H9 (cell line): Measurements from ENCODE around the gene OVOL3. TPM values are rescaled to one million over a fixed set of nuclear protein-coding genes. Genes with fewer than 3 reads are reported as not detected.
A peak's percentile ranks its signal among the peaks of the same experiment; 100 is the strongest.

Experiments used
- DNase-seq: peaks from one replicate; pipeline ENCODE4 v3.0.0-alpha.2; 2017
- H2AFZ ChIP-seq: one replicate; pipeline ENCODE4 v1.6.1; 2013; ENCODE audit warnings: mild to moderate bottlenecking, low read length, control low read depth, moderate library complexity
- H2AK5ac ChIP-seq: 2 replicates; pipeline ENCODE4 v1.6.1; 2013; ENCODE audit warnings: low read length, control low read depth, mixed read lengths; ENCODE audit not compliant: insufficient read length
- H2BK120ac ChIP-seq: one replicate; pipeline ENCODE4 v1.6.1; 2013; ENCODE audit warnings: low read depth, mild to moderate bottlenecking, low read length, control low read depth, inconsistent platforms; ENCODE audit not compliant: poor library complexity, severe bottlenecking
- H2BK12ac ChIP-seq: 2 replicates; pipeline ENCODE4 v1.6.1; 2013; ENCODE audit warnings: low read length, control low read depth, mixed read lengths, low read depth; ENCODE audit not compliant: insufficient read length
- H2BK15ac ChIP-seq: 2 replicates; pipeline ENCODE4 v1.6.1; 2013; ENCODE audit warnings: low read depth, low read length, control low read depth
- H2BK20ac ChIP-seq: one replicate; pipeline ENCODE4 v1.6.1; 2013; ENCODE audit warnings: low read depth, mild to moderate bottlenecking, low read length, control low read depth, inconsistent platforms; ENCODE audit not compliant: poor library complexity, severe bottlenecking
- H2BK5ac ChIP-seq: 2 replicates; pipeline ENCODE4 v1.6.1; 2013; ENCODE audit warnings: low read length, control low read depth, mixed read lengths; ENCODE audit not compliant: insufficient read length
- H3K14ac ChIP-seq: 2 replicates; pipeline ENCODE4 v1.6.1; 2013; ENCODE audit warnings: low read length, control low read depth; ENCODE audit not compliant: insufficient read depth
- H3K18ac ChIP-seq: 2 replicates; pipeline ENCODE4 v1.6.1; 2013; ENCODE audit warnings: low read depth, mild to moderate bottlenecking, mixed read lengths, low read length, control low read depth; ENCODE audit not compliant: insufficient read length
- H3K23ac ChIP-seq: 2 replicates; pipeline ENCODE4 v1.6.1; 2013; ENCODE audit warnings: low read length, control low read depth, mixed read lengths, low read depth; ENCODE audit not compliant: insufficient read length
- H3K23me2 ChIP-seq: 2 replicates; pipeline ENCODE4 v1.6.1; 2013; ENCODE audit warnings: low read depth, mild to moderate bottlenecking, mixed read lengths, low read length, control low read depth; ENCODE audit not compliant: insufficient read length, poor library complexity, severe bottlenecking
- H3K27ac ChIP-seq: 2 replicates; pipeline ENCODE4 v1.5.1; 2013; ENCODE audit warnings: low read length, control low read depth, mixed read lengths, low read depth; ENCODE audit not compliant: insufficient read length
- H3K27me3 ChIP-seq: 2 replicates; pipeline ENCODE4 v1.6.1; 2013; ENCODE audit warnings: low read length, control low read depth, inconsistent platforms; ENCODE audit not compliant: insufficient read depth
- H3K4ac ChIP-seq: 2 replicates; pipeline ENCODE4 v1.6.1; 2013; ENCODE audit warnings: low read depth, mild to moderate bottlenecking, control low read depth, inconsistent platforms, low read length, moderate library complexity
- H3K4me1 ChIP-seq: 2 replicates; pipeline ENCODE4 v1.6.1; 2013; ENCODE audit warnings: low read length, control low read depth, inconsistent platforms; ENCODE audit not compliant: insufficient read depth
- H3K4me2 ChIP-seq: 2 replicates; pipeline ENCODE4 v1.6.1; 2013; ENCODE audit warnings: low read length, control low read depth, mixed read lengths; ENCODE audit not compliant: insufficient read length, insufficient read depth
- H3K56ac ChIP-seq: 2 replicates; pipeline ENCODE4 v1.6.1; 2013; ENCODE audit warnings: low read depth, mild to moderate bottlenecking, mixed read lengths, low read length, control low read depth; ENCODE audit not compliant: insufficient read length
- H3K79me1 ChIP-seq: 2 replicates; pipeline ENCODE4 v1.6.1; 2013; ENCODE audit warnings: low read depth, mild to moderate bottlenecking, moderate library complexity, low read length, control low read depth, inconsistent platforms; ENCODE audit not compliant: insufficient read depth, poor library complexity, severe bottlenecking
- H3K79me2 ChIP-seq: 2 replicates; pipeline ENCODE4 v1.6.1; 2013; ENCODE audit warnings: low read length, control low read depth, inconsistent platforms; ENCODE audit not compliant: insufficient read depth
- H3K9ac ChIP-seq: 2 replicates; pipeline ENCODE4 v1.6.1; 2013; ENCODE audit warnings: low read length, control low read depth, mixed read lengths; ENCODE audit not compliant: insufficient read length; ENCODE audit errors: extremely low read depth
- H3K9me3 ChIP-seq: one replicate; pipeline ENCODE4 v1.6.1; 2013; ENCODE audit warnings: low read depth, low read length, inconsistent platforms; ENCODE audit not compliant: control insufficient read depth
- H3T11ph ChIP-seq: one replicate; pipeline ENCODE4 v1.6.1; 2013; ENCODE audit warnings: mild to moderate bottlenecking, low read length, control low read depth, inconsistent platforms
- H4K20me1 ChIP-seq: one replicate; pipeline ENCODE4 v1.6.1; 2013; ENCODE audit not compliant: control insufficient read depth, insufficient read length, insufficient read depth
- H4K5ac ChIP-seq: 2 replicates; pipeline ENCODE4 v1.6.1; 2013; ENCODE audit warnings: low read depth, mild to moderate bottlenecking, mixed read lengths, low read length, control low read depth; ENCODE audit not compliant: insufficient read length
- H4K8ac ChIP-seq: replicated peaks from 2 replicates; pipeline ENCODE4 v1.6.1; 2013; ENCODE audit warnings: low read length, control low read depth, mixed read lengths, low read depth; ENCODE audit not compliant: insufficient read length
- H4K91ac ChIP-seq: 2 replicates; pipeline ENCODE4 v1.6.1; 2013; ENCODE audit warnings: low read depth, mild to moderate bottlenecking, moderate library complexity, mixed read lengths, low read length, control low read depth; ENCODE audit not compliant: insufficient read length
- H3K27ac Mint-ChIP-seq, 3 experiments: 2 replicates in 2 of 3; 3 replicates in 1 of 3; pipeline ENCODE4 v1.8.0; 2020 to 2021; ENCODE audit warnings: mixed read lengths in 3 of 3, mild to moderate bottlenecking in 1 of 3, moderate library complexity in 1 of 3
- H3K27me3 Mint-ChIP-seq: 2 replicates; pipeline ENCODE4 v1.8.0; 2021; ENCODE audit warnings: low read depth, mild to moderate bottlenecking, moderate library complexity, mixed read lengths
- H3K36me3 Mint-ChIP-seq, 3 experiments: 2 replicates in 2 of 3; 3 replicates in 1 of 3; pipeline ENCODE4 v1.8.0; 2020 to 2021; ENCODE audit warnings: low read depth in 3 of 3, mixed read lengths in 3 of 3; ENCODE audit not compliant: insufficient read depth in 1 of 3
- H3K4me1 Mint-ChIP-seq, 2 experiments: 2 replicates each; pipeline ENCODE4 v1.8.0; 2020; ENCODE audit warnings: mixed read lengths in 2 of 2
- H3K4me3 Mint-ChIP-seq, 2 experiments: 2 replicates in 1 of 2; 3 replicates in 1 of 2; pipeline ENCODE4 v1.8.0; 2020 to 2021; ENCODE audit warnings: mild to moderate bottlenecking in 2 of 2, mixed read lengths in 2 of 2, moderate library complexity in 1 of 2
- H3K9me3 Mint-ChIP-seq, 2 experiments: 2 replicates in 1 of 2; 3 replicates in 1 of 2; pipeline ENCODE4 v1.8.0; 2020; ENCODE audit warnings: mild to moderate bottlenecking in 2 of 2, mixed read lengths in 2 of 2, moderate library complexity in 1 of 2
- WGBS: extraction: QIAGEN DNeasy Blood & Tissue Kit; methylation state at CpG from one replicate; pipeline ENCODE4 v1.1.7; 2013; ENCODE audit warnings: missing lambda C conversion rate, low lambda C conversion rate, mixed read lengths; ENCODE audit not compliant: insufficient read length; ENCODE audit errors: extremely low coverage; 5-methylcytosine and 5-hydroxymethylcytosine counted together
- total RNA-seq: library from RNA; stranded (reverse); gene quantifications from 2 replicates; pipeline ENCODE4 v1.2.1, GENCODE V29; 2021
- TF ChIP-seq, protein P1 (sequence below): fragments of 200-600 bp; sonication (generic); conservative IDR thresholded peaks from 3 replicates; pipeline ENCODE4 v1.8.0; 2021; ENCODE audit warnings: antibody characterized with exemption, mild to moderate bottlenecking

The OVOL3 gene
- total RNA-seq, 1 experiment from 2014 or later, result not detected

DNA sequence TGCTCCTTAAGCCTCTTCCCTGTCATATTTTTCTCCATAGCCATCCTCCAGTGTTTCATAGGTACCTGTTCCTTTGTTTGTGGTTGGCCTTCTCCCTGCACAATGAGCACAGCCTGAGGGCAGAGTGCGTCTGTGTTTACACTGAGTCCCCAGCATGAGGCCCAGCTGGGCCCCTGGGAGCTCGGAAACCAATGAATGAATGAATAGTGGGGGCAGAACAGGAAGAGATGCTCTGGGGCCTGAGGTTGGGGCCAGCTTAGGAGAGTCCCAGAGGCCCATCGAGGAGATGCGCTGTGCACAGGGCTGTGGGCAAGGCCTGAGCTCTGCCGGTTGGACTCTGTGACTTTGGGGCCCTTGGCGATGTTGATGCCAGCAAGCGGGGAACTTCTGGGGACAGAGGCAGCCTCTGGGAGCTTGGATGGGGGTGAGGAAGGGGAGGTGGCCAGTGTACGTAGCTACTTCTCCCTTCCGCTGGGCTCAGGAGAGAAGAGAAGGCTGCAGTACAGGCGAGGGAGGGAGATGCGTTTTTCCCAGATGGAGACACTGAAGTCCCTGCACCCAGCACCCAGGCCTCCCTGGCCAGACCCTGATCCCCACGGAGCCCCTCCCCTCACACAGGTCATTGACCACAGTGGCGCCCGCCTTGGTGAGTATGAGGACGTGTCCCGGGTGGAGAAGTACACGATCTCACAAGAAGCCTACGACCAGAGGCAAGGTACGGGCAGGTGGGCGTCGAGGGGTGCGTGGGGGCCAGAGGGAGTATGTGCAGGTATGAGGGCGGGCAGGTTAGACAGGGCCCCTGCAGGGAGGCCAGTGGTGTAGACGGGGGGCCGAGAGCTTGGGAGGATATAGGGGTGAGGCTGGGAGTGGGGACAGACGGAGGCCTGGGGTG, 9.4 kb downstream of the OVOL3 start:
- H2BK20ac ChIP-seq, result no peak overlapping the region
- no peak overlapping the region for H2BK12ac ChIP-seq
- TF ChIP-seq, protein P1, sequence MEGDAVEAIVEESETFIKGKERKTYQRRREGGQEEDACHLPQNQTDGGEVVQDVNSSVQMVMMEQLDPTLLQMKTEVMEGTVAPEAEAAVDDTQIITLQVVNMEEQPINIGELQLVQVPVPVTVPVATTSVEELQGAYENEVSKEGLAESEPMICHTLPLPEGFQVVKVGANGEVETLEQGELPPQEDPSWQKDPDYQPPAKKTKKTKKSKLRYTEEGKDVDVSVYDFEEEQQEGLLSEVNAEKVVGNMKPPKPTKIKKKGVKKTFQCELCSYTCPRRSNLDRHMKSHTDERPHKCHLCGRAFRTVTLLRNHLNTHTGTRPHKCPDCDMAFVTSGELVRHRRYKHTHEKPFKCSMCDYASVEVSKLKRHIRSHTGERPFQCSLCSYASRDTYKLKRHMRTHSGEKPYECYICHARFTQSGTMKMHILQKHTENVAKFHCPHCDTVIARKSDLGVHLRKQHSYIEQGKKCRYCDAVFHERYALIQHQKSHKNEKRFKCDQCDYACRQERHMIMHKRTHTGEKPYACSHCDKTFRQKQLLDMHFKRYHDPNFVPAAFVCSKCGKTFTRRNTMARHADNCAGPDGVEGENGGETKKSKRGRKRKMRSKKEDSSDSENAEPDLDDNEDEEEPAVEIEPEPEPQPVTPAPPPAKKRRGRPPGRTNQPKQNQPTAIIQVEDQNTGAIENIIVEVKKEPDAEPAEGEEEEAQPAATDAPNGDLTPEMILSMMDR, result no peak
- H4K91ac ChIP-seq, result no peak overlapping the region
- Mint-ChIP-seq H3K4me3 (peak overlapping the region; percentile 6 to 30; a peak in 4 of 5 replicates), H3K36me3 (peaks cover 39 to 74% (median 72%) of the 10 kb centered on the region in 3 experiments; a peak in 6 of 7 replicates), H3K4me1 (peaks cover 12 to 26% of the 10 kb centered on the region in 2 experiments), H3K27me3 (no peaks in the 10 kb centered on the region; the same call in 1 of the 2 replicates), H3K9me3 (no peaks in the 10 kb centered on the region), H3K27ac (peak overlapping the region; percentile 25 to 92 (median 85); a peak in 5 of 7 replicates)
- no peak overlapping the region; the same call in 1 of the 2 replicates for H3K14ac ChIP-seq
- no peak overlapping the region for H2AK5ac ChIP-seq
- no peak overlapping the region for H2BK120ac ChIP-seq
- H2AFZ ChIP-seq, result no peak overlapping the region
- H3K79me2 ChIP-seq, result no peaks in the 10 kb centered on the region
- H3T11ph ChIP-seq, result no peak overlapping the region
- H3K23me2 ChIP-seq, result peaks cover 6% of the 10 kb centered on the region
- DNase-seq, result no peak
- H3K27ac ChIP-seq, result no peak overlapping the region
- H3K9ac ChIP-seq, result no peak overlapping the region
- no peaks in the 10 kb centered on the region for H4K20me1 ChIP-seq
- no peak overlapping the region for H4K8ac ChIP-seq
- H3K18ac ChIP-seq, result no peak overlapping the region
- no peak overlapping the region for H4K5ac ChIP-seq
- H3K4ac ChIP-seq, result no peak overlapping the region
- no peak overlapping the region for H2BK5ac ChIP-seq
- H3K23ac ChIP-seq, result no peak overlapping the region
- H3K9me3 ChIP-seq, result no peaks in the 10 kb centered on the region
- H2BK15ac ChIP-seq, result no peak overlapping the region
- H3K79me1 ChIP-seq, result no peaks in the 10 kb centered on the region
- no peak overlapping the region for H3K4me2 ChIP-seq
- no CpG with 5 or more reads among the region's 26 CpGs for WGBS
- no peak overlapping the region for H3K56ac ChIP-seq
- no peaks in the 10 kb centered on the region for H3K27me3 ChIP-seq
- H3K4me1 ChIP-seq, result no peaks in the 10 kb centered on the region
